HG03064 (cell line): ENCODE data around the gene GPR137C.

Source experiments
- ATAC-seq: cut with Tn5 transposase; IDR thresholded peaks from one replicate; pipeline ENCODE4 v1.9.1; 2021; ENCODE audit warnings: low read depth; ENCODE audit not compliant: unreplicated experiment

GPR137C gene, protein sequence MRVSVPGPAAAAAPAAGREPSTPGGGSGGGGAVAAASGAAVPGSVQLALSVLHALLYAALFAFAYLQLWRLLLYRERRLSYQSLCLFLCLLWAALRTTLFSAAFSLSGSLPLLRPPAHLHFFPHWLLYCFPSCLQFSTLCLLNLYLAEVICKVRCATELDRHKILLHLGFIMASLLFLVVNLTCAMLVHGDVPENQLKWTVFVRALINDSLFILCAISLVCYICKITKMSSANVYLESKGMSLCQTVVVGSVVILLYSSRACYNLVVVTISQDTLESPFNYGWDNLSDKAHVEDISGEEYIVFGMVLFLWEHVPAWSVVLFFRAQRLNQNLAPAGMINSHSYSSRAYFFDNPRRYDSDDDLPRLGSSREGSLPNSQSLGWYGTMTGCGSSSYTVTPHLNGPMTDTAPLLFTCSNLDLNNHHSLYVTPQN

GRCh38 chr14:52552063-52552988 lies at the start of gene GPR137C, which contains the start of gene TXNDC16:
Gene GPR137C, plus strand, starts transcription at chr14:52552836. Its CDS starts 312 bp downstream, at chr14:52553148.
Gene TXNDC16, minus strand, starts transcription at chr14:52552505. Its CDS starts 8,948 bp downstream, at chr14:52543557.
- peak; percentile 93 for ATAC-seq

GRCh38 chr14:52513249-52513648 lies 39.4 kb upstream of the GPR137C start:
- ATAC-seq, result no peak

DNA sequence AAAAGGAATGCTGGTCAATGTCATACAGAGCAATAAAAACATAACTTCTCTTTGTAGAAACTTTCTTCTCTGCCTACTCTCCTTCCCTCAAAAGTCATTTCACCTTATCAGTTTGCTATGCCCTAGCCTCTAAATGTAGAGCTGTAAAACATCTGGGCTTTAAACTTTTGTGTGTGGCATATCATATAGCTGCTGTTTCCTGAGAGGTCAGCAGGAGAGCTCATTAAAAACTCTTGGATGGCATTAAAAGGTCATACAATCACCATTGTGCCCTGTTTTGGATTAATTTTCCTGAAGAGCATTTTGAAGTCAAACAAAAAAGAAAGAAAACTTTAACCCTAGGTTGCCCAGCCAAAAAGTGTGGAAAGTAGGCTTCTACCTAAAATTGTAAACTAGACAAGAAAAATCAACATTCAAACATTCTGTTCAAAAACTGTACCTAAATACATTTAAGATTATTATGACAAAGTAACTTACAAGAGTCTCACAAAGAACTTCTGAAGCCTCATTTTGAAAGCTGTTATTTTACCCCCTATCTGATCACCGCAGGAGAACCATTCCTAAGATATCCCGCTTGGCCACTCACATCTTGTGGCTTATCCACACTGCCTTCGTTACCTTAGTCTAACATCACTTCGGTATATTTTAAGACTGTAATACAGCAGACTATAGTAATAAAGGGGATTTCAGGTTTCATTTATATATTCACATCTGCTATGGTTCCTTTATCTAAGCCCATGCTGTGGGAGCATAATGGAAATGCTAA lies 38.4 kb upstream of the GPR137C start:
- no peak for ATAC-seq

DNA sequence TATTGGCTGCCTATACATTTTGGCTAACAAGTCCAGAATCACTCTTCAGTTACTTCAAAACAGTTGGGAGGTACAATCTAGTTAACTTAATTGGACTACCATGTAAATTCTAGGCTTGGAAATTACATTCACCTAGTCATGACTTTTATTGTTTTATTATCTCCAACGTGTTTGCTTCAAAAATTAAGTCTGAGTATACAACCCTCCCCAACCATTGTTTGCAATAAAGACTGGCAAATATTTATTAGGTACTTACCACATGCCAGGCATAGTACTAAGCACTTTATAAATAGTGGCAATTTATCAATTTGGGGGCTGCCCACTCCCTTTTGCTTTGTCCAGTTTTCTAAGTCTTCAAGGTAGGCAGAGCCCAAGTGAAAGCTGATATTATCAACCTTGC lies 30.6 kb upstream of the GPR137C start:
- no peak for ATAC-seq

DNA sequence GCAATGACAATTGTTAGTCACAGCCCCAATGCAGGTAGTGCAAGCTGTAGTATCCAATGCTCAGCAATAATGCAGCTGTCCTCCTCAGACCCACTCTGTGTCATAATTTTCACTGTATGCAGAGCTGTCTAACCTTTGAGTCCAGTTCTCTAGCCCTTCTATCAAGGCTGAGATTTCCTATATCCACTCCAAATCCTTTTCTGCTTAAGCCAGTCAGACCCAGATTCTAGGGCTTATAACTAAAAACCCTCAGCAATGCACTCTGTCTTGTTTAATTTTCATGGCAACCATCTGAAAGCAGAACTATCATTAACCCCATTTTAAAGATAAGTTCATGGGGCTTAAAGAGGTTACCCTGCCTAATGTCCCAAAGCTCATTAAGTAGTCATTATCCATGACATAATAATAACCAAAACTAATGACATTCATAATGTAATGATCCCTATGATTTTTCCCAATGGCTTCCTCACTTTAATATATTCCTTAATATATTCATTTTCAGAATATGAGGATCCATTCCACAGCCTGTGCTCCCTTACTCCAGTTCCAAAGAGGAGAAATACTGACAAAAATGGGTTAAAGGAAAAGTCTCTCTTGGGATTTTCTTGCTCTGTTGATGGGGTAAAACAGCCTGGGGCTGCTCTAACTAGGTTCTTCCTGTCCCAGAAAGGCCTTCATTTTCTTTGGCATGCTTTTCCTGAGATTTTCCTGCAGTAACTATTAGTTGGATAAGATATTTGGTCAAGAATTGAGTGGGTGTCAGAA lies 29.9 kb upstream of the GPR137C start:
- no peak for ATAC-seq

GRCh38 chr14:52527052-52527451 lies 25.6 kb upstream of the GPR137C start:
- no peak for ATAC-seq

DNA sequence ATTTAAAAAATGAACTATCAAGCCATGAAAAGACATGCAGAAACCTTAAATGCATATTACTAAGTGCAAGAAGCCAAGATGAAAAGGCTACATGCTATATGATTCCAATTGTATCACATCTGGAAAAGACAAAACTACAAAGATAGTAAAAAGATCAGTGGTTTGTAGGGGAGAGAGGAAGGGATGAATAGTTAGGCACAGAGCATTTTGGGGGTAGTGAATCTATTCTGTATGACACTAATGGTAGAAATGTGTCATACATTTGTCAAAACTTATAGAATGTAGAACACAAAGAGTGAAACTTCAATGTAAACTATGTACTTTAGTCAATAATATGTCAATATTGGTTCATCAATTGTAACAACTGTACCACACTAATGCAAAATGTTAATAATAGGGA lies 21.2 kb upstream of the GPR137C start:
- ATAC-seq, result no peak

GRCh38 chr14:52536269-52536668 lies 16.4 kb upstream of the GPR137C start:
- ATAC-seq, result no peak

DNA sequence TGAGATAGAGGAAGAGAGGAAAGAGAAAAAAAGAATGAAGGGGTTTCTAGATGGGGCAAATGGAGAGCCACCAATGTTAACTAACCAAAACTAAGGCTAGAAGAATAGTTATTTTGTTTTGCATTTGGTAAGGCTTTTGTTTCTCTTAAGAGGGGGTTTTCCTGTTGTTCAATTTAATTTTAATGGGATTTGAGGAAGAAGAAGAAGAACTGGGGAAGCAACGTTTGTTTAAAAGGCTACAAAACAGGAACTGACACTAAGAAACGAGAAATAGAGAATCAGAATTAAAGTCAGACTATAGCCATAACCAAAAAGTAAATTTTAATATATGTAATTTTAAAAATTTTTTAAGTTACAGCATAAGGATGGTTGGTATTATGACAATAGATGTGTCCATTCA lies 14.0 kb upstream of the GPR137C start:
- ATAC-seq, result no peak

DNA sequence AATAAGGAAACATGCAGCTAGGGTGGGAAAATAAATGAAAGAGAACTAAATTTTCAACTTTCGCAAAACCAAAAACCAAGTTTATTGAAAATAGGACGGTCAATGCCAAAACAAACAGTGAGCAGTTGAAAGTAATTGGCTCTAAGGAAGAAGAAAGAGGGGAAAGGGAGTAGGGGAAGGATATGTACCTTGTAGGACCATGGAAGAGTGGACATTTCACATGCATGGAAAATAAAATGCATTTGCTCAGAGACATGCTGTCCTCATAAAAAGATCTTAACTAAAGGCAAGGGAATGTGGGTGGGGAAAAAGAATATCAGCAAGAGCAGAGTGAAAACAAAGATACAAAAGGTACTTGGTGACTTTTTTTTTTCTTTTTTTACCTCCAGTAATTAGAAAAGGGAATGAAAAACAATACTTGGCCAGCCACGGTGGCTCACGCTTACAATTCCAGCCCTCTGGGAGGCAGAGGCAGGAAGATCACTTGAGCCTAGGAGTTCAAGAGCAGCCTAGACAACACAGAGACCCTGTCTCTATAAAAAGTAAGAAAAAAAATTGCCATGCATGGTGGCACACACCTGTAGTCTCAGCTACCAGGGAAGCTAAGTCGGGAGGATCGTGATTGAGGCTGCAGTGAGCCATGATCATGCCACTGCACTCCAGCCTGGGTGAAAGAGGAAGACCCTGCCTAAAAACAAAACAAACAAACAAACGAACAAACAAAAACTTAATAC lies 6.9 kb upstream of the GPR137C start:
- no peak for ATAC-seq

GRCh38 chr14:52546318-52546670 lies 6.3 kb upstream of the GPR137C start:
- ATAC-seq, result no peak

- ATAC-seq, result no peak
Observed at GRCh38 chr14:52547027-52547426, 5.6 kb upstream of the GPR137C start.

GRCh38 chr14:52547526-52547925 lies 5.1 kb upstream of the GPR137C start:
- ATAC-seq, result no peak

DNA sequence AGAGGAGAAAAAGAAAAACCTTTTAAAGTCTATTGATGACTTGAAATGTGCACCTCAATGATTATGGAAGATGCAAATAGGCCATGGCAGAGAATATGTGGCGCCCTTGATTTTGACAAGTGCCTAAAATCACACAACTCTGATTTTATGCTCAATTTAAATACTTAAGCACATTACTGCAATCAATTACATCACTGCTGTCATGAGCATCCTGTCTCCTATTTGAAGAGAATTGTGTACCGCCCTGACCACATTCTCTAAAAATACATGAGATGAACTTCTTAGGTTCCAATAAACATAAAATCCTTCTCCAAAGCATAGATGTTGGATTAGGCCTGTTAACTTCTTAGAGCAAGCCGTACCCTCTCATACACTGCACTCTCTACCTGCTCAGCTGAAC lies 2.0 kb upstream of the GPR137C start:
- ATAC-seq, result no peak

DNA sequence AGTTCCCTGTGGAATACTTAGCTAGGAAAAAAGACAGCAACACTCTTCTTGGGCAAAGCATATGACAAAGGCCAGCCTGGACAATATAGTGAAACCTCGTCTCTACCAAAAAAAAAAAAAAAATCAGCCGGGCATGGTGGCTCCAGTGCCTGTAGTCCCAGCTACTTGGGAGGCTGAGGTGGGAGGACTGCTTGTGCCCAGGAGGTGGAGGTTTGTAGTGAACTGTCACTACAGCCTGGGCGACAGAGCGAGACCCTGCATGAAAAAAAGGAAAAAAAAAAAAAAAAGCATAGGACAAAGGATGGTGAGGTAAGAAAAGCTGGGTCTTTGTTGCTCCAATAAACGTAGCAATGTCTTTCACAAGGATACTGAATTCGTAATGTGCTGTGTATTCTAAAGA lies 1.4 kb upstream of the GPR137C start:
- ATAC-seq, result no peak

DNA sequence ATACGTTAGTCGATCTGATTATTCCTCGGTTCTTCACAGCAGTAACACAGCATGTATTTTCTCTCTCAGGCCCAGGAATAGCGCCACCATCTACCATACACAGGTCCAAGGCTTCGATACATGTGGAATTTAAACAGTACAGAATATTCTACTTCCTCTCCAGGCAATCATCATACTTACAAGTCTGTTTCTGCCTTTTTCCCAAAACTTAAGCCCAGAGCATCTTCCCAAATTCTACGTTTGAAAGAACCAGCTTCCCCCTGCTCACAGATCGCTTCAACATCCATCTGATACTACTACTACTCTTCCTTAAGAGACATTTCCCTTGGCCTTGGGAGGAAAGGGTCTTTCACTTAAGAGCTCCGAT lies 957 bp upstream of the GPR137C start:
- no peak for ATAC-seq

GRCh38 chr14:52553002-52553670 lies 500 bp downstream of the GPR137C start:
- ATAC-seq, result peak; percentile 26

DNA sequence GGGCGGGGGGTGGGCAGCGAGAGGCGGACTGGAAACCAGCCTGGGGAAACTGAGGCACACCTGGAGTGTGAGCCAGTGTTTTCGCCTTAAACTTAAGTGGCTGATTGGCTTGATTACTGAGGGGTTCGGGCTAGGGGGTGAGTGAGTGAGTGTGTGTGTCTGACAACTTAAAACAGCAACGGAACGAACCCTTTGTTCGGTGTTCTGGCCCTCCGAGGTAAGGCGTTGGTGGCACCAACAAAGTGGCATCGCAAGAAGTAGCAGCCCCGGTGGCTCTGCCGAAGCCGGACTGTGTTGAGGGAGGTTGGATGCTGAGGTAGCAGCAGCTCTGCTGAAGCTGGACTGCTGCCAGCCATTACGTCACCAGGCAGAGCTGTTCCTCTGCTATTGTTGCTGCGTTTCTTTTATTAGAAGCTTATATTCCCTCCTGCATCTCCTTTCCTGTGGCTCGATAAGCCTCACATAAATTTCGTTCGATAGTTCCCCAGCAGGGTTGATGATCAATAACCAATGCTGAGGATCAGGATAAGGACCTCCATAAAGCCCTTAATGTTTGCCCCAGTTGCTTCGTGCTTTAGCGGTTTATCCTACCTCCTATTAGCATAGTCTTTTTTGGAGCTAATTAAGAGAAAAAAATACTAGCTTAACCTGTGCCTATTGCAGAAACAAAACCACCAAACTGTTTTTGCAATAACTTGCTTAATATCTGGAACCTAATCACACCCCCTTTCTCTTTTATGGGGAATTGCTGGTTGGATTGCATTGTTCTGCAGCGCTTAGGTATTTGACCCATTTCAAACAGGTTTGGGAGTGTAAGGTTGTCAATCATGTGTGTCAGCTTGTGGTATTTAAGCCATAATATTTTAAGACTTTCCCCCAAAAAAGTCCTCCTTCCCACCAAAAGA lies 1.3 kb downstream of the GPR137C start:
- ATAC-seq, result no peak
